Measurements from ENCODE around the gene HECTD4. TPM values are rescaled to one million over a fixed set of nuclear protein-coding genes. Genes with fewer than 3 reads are reported as not detected.

The HECTD4 gene
- total RNA-seq, 1 experiment from 2014 or later, result 31.2 TPM

- no peaks in the 10 kb centered on the region for H4K20me1 ChIP-seq (ENCODE audit: insufficient read depth)
- CTCF ChIA-PET, result no interaction called here
- TF ChIP-seq EZH2phosphoT487 (IDR thresholded peaks at IDR 0.05; ENCODE audit: borderline replicate concordance) (no peak), ZFX (IDR thresholded peaks at IDR 0.05) (no peak), MAX (IDR thresholded peaks at IDR 0.05) (no peak), EZH2 (IDR thresholded peaks at IDR 0.05) (no peak), POLR2AphosphoS5 (IDR thresholded peaks at IDR 0.05; ENCODE audit: low read depth, low read length) (no peak), CBX3 (IDR thresholded peaks at IDR 0.05; ENCODE audit: low read depth) (no peak), CEBPB (IDR thresholded peaks at IDR 0.05; ENCODE audit: low read depth) (no peak), EGR1 (IDR thresholded peaks at IDR 0.05; ENCODE audit: low read depth) (no peak), RAD21 (IDR thresholded peaks at IDR 0.05; ENCODE audit: low read depth) (no peak), SRF (IDR thresholded peaks at IDR 0.05; ENCODE audit: low read depth) (no peak)
- no peaks in the 10 kb centered on the region for H3K9me2 ChIP-seq (ENCODE audit: insufficient read depth)
- H3K79me2 ChIP-seq (ENCODE audit: insufficient read depth, low read length), result no peaks in the 10 kb centered on the region; the same call in 1 of the 2 replicates
- H3K4me2 ChIP-seq (ENCODE audit: low read length), result no peak overlapping the region
- H3K27me3 ChIP-seq (ENCODE audit: insufficient read depth, low read length), result no peaks in the 10 kb centered on the region
- no peak overlapping the region for H2AFZ ChIP-seq (ENCODE audit: low read depth, low read length, poor library complexity, severe bottlenecking)
- no peak overlapping the region for H3K27ac ChIP-seq (ENCODE audit: low read depth, low read length)
- RAD21 ChIA-PET (ENCODE audit: low non-redundant PET in 1 of 2, low total read pairs in 2 of 2, uncharacterized antibody in 2 of 2, unreplicated experiment in 2 of 2), result no interaction called here
- H3K9me3 ChIP-seq (ENCODE audit: control insufficient read depth in 1 of 2, insufficient read depth in 1 of 2, low read depth in 1 of 2, low read length in 2 of 2), result no peaks in the 10 kb centered on the region
- DNase-seq (ENCODE audit: low read depth, low spot score) (no peak), ATAC-seq (no peak)
- no peaks in the 10 kb centered on the region for H3K36me3 ChIP-seq (ENCODE audit: control insufficient read depth in 1 of 2, insufficient read depth in 2 of 2, low read length in 2 of 2)
- no peak overlapping the region for H3K9ac ChIP-seq (ENCODE audit: low read length)
- no TSS peak for BruUV-seq (replicated peaks)
- H3K4me3 ChIP-seq (replicated peaks in 1 of 2; ENCODE audit: low read depth in 1 of 2, low read length in 2 of 2), result no peak overlapping the region
- POLR2A ChIA-PET, result no interaction called here
- intact Hi-C loops (cut with micrococcal nuclease), result no loop called here
- no peaks in the 10 kb centered on the region for H3K4me1 ChIP-seq (ENCODE audit: control insufficient read depth in 1 of 2, insufficient read depth in 2 of 2, low read length in 2 of 2)
Measured at GRCh38 chr12:112330706-112331105, 51.5 kb downstream of the HECTD4 start.

- no peak overlapping the region for H2AFZ ChIP-seq (ENCODE audit: low read depth, low read length, poor library complexity, severe bottlenecking)
Measured at GRCh38 chr12:112328456-112329124, 53.6 kb downstream of the HECTD4 start.

More at GRCh38 chr12:112328456-112329124, 53.6 kb downstream of the HECTD4 start:
- Histone ChIP-seq H3K9me3 (ENCODE audit: control insufficient read depth in 1 of 2, insufficient read depth in 1 of 2, low read depth in 1 of 2, low read length in 2 of 2) (no peaks in the 10 kb centered on the region), H3K27ac (ENCODE audit: low read depth, low read length) (no peak overlapping the region), H3K4me1 (ENCODE audit: control insufficient read depth in 1 of 2, insufficient read depth in 2 of 2, low read length in 2 of 2) (no peaks in the 10 kb centered on the region), H3K4me2 (ENCODE audit: low read length) (no peak overlapping the region), H4K20me1 (ENCODE audit: insufficient read depth) (no peaks in the 10 kb centered on the region), H3K9ac (ENCODE audit: low read length) (no peak overlapping the region), H3K4me3 (replicated peaks in 1 of 2; ENCODE audit: low read depth in 1 of 2, low read length in 2 of 2) (no peak overlapping the region), H3K27me3 (ENCODE audit: insufficient read depth, low read length) (no peaks in the 10 kb centered on the region), H3K36me3 (ENCODE audit: control insufficient read depth in 1 of 2, insufficient read depth in 2 of 2, low read length in 2 of 2) (no peaks in the 10 kb centered on the region), H3K79me2 (ENCODE audit: insufficient read depth, low read length) (no peaks in the 10 kb centered on the region; the same call in 1 of the 2 replicates), H3K9me2 (ENCODE audit: insufficient read depth) (no peaks in the 10 kb centered on the region)
- ChIA-PET POLR2A (no interaction called here), CTCF (no interaction called here), RAD21 (ENCODE audit: low non-redundant PET in 1 of 2, low total read pairs in 2 of 2, uncharacterized antibody in 2 of 2, unreplicated experiment in 2 of 2) (no interaction called here)
- no TSS peak for BruUV-seq (replicated peaks)
- no peak for DNase-seq (ENCODE audit: low read depth, low spot score)
- ATAC-seq, result no peak
- TF ChIP-seq POLR2AphosphoS5 (IDR thresholded peaks at IDR 0.05; ENCODE audit: low read depth, low read length), result no peak
- TF ChIP-seq FOSL1 (IDR thresholded peaks at IDR 0.05; ENCODE audit: low read depth), result no peak
- TF ChIP-seq CEBPB (IDR thresholded peaks at IDR 0.05; ENCODE audit: low read depth), result no peak
- intact Hi-C loops (cut with micrococcal nuclease), result no loop called here
